T-helper 1 cell treated with Interleukin-12 subunit alpha and Interleukin-12 subunit beta and Interleukin-4 antibody, amounts not matched to agents 30 μg/mL and 1 μg/mL, for 36 hours (primary cell): ENCODE measurements around the gene ABCA12.

Source experiments
- H3K27ac Mint-ChIP-seq: one replicate; pipeline ENCODE4 v1.8.0; 2021; ENCODE audit warnings: mild to moderate bottlenecking, mixed read lengths
- H3K27me3 Mint-ChIP-seq: one replicate; pipeline ENCODE4 v1.8.0; 2021; ENCODE audit warnings: low read depth, mixed read lengths
- H3K36me3 Mint-ChIP-seq: one replicate; pipeline ENCODE4 v1.8.0; 2021; ENCODE audit warnings: low read depth, mixed read lengths
- H3K4me1 Mint-ChIP-seq: one replicate; pipeline ENCODE4 v1.8.0; 2021; ENCODE audit warnings: low read depth, mixed read lengths
- H3K4me3 Mint-ChIP-seq: one replicate; pipeline ENCODE4 v1.8.0; 2021; ENCODE audit warnings: mild to moderate bottlenecking, moderate library complexity, mixed read lengths
- H3K9me3 Mint-ChIP-seq: one replicate; pipeline ENCODE4 v1.8.0; 2021; ENCODE audit warnings: mixed read lengths

Gene ABCA12

DNA sequence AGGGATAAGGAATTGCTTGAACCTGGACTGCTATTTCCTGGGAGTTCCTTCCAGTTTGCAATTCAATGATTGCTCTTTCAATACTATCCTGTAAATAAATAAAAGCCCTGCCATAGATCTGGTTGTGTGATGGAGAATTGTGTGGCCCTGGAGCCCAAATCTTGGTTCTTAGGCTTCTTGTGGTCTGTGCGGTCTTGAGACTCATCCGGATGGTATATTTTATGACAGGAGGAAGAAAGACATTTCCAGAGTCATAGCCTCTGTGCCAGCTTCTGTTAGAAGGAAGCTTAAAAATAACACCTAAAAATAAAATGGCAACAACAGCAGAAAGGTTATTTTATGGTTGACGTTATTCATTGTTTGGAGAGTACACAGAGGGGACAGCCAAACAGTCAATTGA, 137.7 kb downstream of the ABCA12 start:
- Mint-ChIP-seq H3K36me3 (no peaks in the 10 kb centered on the region), H3K27me3 (no peaks in the 10 kb centered on the region), H3K4me3 (no peak overlapping the region), H3K9me3 (no peaks in the 10 kb centered on the region), H3K27ac (no peak overlapping the region), H3K4me1 (no peaks in the 10 kb centered on the region)

DNA sequence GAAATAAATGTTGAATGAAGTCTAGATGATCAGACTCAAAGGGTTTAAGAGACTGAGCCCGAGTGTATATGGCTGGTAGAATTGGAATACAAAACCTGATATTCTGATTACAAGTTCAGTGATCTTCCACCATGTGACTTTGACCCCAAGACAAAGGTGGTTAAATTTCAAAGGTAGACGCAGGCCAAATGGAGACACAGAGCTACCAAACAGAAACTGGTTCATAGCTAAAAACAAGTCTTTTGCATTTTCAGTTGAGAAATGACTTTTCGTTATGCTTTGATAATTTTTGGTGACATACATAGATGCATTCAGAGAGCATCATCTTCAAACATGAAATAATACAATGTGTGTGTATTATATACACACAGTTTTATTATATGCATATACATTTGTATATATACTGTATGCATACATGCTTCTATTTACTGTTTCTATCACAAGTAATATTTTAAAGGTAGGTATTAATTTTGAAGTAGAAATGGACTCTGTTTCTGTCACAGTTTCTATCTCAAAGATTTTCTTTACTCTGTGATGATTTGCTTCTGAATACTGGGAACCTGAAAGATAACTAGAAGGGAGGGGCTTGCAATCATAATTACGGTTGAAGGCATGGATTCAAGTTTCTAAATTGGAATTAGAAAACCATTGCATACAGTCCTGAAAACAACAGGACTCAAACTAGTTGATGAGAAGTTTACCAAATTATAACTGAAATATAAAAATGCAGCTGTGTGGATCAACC, 142.3 kb downstream of the ABCA12 start:
- no peak overlapping the region for H3K27ac Mint-ChIP-seq
- H3K27me3 Mint-ChIP-seq, result no peaks in the 10 kb centered on the region
- H3K4me3 Mint-ChIP-seq, result no peak overlapping the region
- H3K36me3 Mint-ChIP-seq, result no peaks in the 10 kb centered on the region
- no peaks in the 10 kb centered on the region for H3K4me1 Mint-ChIP-seq
- H3K9me3 Mint-ChIP-seq, result no peaks in the 10 kb centered on the region

GRCh38 chr2:214995409-214995808, 143.0 kb downstream of the ABCA12 start:
- Mint-ChIP-seq H3K4me3 (no peak overlapping the region), H3K27ac (no peak overlapping the region), H3K4me1 (no peaks in the 10 kb centered on the region), H3K36me3 (no peaks in the 10 kb centered on the region), H3K9me3 (no peaks in the 10 kb centered on the region), H3K27me3 (no peaks in the 10 kb centered on the region)

GRCh38 chr2:214992911-214993310, 145.5 kb downstream of the ABCA12 start:
- H3K27ac Mint-ChIP-seq, result no peak overlapping the region
- H3K4me1 Mint-ChIP-seq, result no peaks in the 10 kb centered on the region
- H3K4me3 Mint-ChIP-seq, result no peak overlapping the region
- no peaks in the 10 kb centered on the region for H3K27me3 Mint-ChIP-seq
- no peaks in the 10 kb centered on the region for H3K36me3 Mint-ChIP-seq
- H3K9me3 Mint-ChIP-seq, result no peaks in the 10 kb centered on the region

DNA sequence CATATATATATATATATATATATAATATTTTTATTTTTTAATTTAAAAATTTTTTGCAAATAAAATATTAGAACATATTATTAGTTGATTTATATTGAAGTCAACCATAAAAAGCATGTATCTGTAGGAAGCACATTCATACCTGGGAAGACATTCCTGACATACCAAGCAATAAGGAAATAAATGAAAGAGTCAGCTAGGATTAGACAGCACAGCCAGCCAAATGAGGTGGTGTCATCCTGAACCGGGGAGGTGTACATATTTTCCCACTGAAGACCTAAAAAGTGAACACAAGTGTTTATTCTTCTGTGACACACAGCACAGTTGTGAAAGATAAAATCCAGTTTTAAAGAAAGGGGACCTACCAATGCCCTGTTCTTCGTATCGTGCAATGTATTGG, 149.2 kb downstream of the ABCA12 start:
- Mint-ChIP-seq H3K27ac (no peak overlapping the region), H3K9me3 (no peaks in the 10 kb centered on the region), H3K27me3 (no peaks in the 10 kb centered on the region), H3K4me3 (no peak overlapping the region), H3K36me3 (no peaks in the 10 kb centered on the region), H3K4me1 (no peaks in the 10 kb centered on the region)

- H3K27me3 Mint-ChIP-seq, result no peaks in the 10 kb centered on the region
- H3K4me1 Mint-ChIP-seq, result no peaks in the 10 kb centered on the region
- H3K4me3 Mint-ChIP-seq, result no peak overlapping the region
- no peaks in the 10 kb centered on the region for H3K36me3 Mint-ChIP-seq
- no peak overlapping the region for H3K27ac Mint-ChIP-seq
- no peaks in the 10 kb centered on the region for H3K9me3 Mint-ChIP-seq
Observed at GRCh38 chr2:214987261-214987660, 151.2 kb downstream of the ABCA12 start.

DNA sequence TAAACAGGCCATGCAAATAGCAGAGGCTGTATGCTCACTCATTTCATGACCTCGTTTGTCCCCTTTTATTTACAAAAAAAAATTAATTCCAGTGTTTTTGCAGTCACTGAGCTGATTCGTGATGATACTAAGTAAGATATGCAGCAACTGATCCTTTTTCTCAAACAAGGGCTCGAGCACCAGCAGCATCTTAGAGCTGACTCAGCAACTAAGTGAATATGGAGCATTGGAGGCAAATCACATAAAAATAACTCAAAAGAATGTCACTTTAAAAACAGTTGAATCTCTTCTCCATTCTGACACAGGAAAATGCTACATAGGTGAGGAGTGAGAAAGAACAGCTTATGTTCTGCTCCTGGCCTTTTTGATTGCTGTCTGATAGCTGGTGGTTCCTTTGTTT, 152.8 kb downstream of the ABCA12 start:
- no peak overlapping the region for H3K4me3 Mint-ChIP-seq
- no peak overlapping the region for H3K27ac Mint-ChIP-seq
- H3K27me3 Mint-ChIP-seq, result no peaks in the 10 kb centered on the region
- H3K4me1 Mint-ChIP-seq, result no peaks in the 10 kb centered on the region
- no peaks in the 10 kb centered on the region for H3K9me3 Mint-ChIP-seq
- H3K36me3 Mint-ChIP-seq, result no peaks in the 10 kb centered on the region

DNA sequence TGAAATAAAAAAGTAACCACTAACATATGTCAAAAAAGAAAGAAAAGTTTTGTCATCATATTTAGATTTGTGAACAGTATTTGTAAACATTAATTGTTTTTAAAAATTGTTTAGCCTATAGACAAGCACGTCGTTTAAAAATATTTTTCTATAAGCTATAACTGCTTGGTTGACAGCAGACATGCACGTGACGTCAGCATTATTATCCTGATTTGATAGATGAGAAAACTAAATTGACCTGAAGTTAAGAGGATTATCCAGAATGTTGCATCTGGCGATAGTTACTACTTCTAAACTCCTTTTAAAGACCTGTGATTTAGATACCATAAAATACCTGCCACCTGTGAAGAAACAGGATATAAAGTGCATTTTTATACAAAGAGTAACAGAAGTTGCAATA, 172.0 kb downstream of the ABCA12 start:
- Mint-ChIP-seq H3K4me1 (no peaks in the 10 kb centered on the region), H3K4me3 (no peak overlapping the region), H3K9me3 (peaks cover 6% of the 10 kb centered on the region), H3K36me3 (no peaks in the 10 kb centered on the region), H3K27me3 (no peaks in the 10 kb centered on the region), H3K27ac (no peak overlapping the region)

- no peaks in the 10 kb centered on the region for H3K4me1 Mint-ChIP-seq
- no peak overlapping the region for H3K27ac Mint-ChIP-seq
- no peaks in the 10 kb centered on the region for H3K27me3 Mint-ChIP-seq
- H3K9me3 Mint-ChIP-seq, result peaks cover 6% of the 10 kb centered on the region
- no peak overlapping the region for H3K4me3 Mint-ChIP-seq
- no peaks in the 10 kb centered on the region for H3K36me3 Mint-ChIP-seq
Observed at GRCh38 chr2:214960677-214961076, 177.7 kb downstream of the ABCA12 start.

- H3K4me3 Mint-ChIP-seq, result no peak overlapping the region
- no peaks in the 10 kb centered on the region for H3K4me1 Mint-ChIP-seq
- H3K9me3 Mint-ChIP-seq, result no peaks in the 10 kb centered on the region
- no peaks in the 10 kb centered on the region for H3K36me3 Mint-ChIP-seq
- no peaks in the 10 kb centered on the region for H3K27me3 Mint-ChIP-seq
- H3K27ac Mint-ChIP-seq, result no peak overlapping the region
Observed at GRCh38 chr2:214946949-214947348, 191.5 kb downstream of the ABCA12 start.

GRCh38 chr2:214934006-214934405, 204.4 kb downstream of the ABCA12 start:
- Mint-ChIP-seq H3K4me1 (no peaks in the 10 kb centered on the region), H3K9me3 (no peaks in the 10 kb centered on the region), H3K27ac (no peak overlapping the region), H3K27me3 (no peaks in the 10 kb centered on the region), H3K4me3 (no peak overlapping the region), H3K36me3 (no peaks in the 10 kb centered on the region)

GRCh38 chr2:214904634-214905033, 233.8 kb downstream of the ABCA12 start:
- no peak overlapping the region for H3K4me3 Mint-ChIP-seq
- H3K27ac Mint-ChIP-seq, result no peak overlapping the region
- H3K27me3 Mint-ChIP-seq, result no peaks in the 10 kb centered on the region
- no peaks in the 10 kb centered on the region for H3K4me1 Mint-ChIP-seq
- no peaks in the 10 kb centered on the region for H3K9me3 Mint-ChIP-seq
- no peaks in the 10 kb centered on the region for H3K36me3 Mint-ChIP-seq

- Mint-ChIP-seq H3K4me1 (no peaks in the 10 kb centered on the region), H3K36me3 (no peaks in the 10 kb centered on the region), H3K9me3 (no peaks in the 10 kb centered on the region), H3K27me3 (no peaks in the 10 kb centered on the region), H3K4me3 (no peak overlapping the region), H3K27ac (no peak overlapping the region)
Observed at GRCh38 chr2:214904176-214904575, 234.2 kb downstream of the ABCA12 start.

DNA sequence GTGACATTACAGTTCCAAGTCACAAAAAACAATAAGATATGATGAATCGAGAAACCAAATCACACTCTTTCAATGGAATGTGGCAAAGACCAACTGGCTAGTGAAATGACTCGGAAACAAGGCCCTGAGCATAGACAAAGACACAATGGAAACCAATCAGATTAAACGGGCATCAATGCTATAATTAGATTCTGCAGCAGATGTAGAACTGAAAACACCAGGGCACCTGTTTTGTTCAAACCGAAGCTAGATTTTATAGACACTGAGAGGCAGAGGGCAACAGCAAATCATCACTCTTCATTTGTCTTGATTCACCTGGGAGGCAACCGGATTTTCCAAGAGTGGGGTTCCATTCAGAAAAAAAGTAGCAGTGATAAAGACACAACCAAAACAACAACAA, 236.1 kb downstream of the ABCA12 start:
- no peak overlapping the region for H3K4me3 Mint-ChIP-seq
- no peaks in the 10 kb centered on the region for H3K9me3 Mint-ChIP-seq
- H3K27ac Mint-ChIP-seq, result no peak overlapping the region
- no peaks in the 10 kb centered on the region for H3K36me3 Mint-ChIP-seq
- no peaks in the 10 kb centered on the region for H3K4me1 Mint-ChIP-seq
- H3K27me3 Mint-ChIP-seq, result no peaks in the 10 kb centered on the region

GRCh38 chr2:214899751-214900150, 238.7 kb downstream of the ABCA12 start:
- no peak overlapping the region for H3K27ac Mint-ChIP-seq
- H3K27me3 Mint-ChIP-seq, result no peaks in the 10 kb centered on the region
- H3K4me1 Mint-ChIP-seq, result no peaks in the 10 kb centered on the region
- H3K4me3 Mint-ChIP-seq, result no peak overlapping the region
- no peaks in the 10 kb centered on the region for H3K9me3 Mint-ChIP-seq
- no peaks in the 10 kb centered on the region for H3K36me3 Mint-ChIP-seq

- Mint-ChIP-seq H3K4me1 (no peaks in the 10 kb centered on the region), H3K9me3 (no peaks in the 10 kb centered on the region), H3K4me3 (no peak overlapping the region), H3K27me3 (no peaks in the 10 kb centered on the region), H3K36me3 (no peaks in the 10 kb centered on the region), H3K27ac (no peak overlapping the region)
Observed at GRCh38 chr2:214896274-214896673, 242.2 kb downstream of the ABCA12 start.
